HG03378 (cell line): ENCODE results near the gene CRTC1.

Experiments used
- ATAC-seq: cut with Tn5 transposase; IDR thresholded peaks from one replicate; pipeline ENCODE4 v1.9.1; 2021; ENCODE audit warnings: mild to moderate bottlenecking, moderate library complexity; ENCODE audit not compliant: unreplicated experiment

CRTC1 gene

DNA sequence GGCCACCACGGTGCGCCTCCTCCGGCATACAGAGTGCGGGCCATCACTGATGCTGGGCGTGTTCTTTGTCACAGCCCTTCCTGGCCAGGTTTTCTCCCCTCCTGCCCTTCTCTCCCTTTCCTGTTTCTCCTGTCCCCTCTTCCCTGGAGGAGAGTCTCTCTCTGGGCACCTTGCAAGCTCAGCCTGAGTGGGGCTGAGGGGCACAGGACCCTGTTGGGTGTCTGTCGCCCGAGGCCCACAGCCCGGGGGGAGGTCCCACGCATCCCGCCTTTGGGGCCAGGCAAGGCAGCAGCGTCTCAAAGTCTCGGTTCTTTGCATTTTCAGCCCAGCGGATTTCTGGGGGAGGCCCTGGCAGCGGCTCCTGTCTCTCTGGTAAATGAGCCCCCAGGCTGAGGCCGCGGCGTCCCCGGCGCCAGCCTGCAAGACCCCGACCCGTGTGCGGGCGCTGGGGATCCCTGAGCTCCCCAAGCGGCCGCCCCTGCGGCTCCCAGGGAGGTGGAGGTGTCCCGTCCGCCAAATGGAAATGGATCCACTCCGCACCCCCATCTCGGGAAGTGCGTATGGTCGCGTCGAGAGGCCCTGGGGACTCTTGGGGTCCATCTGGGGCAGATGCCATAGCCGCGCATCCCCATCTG lies 60.4 kb downstream of the CRTC1 start:
- no peak for ATAC-seq

DNA sequence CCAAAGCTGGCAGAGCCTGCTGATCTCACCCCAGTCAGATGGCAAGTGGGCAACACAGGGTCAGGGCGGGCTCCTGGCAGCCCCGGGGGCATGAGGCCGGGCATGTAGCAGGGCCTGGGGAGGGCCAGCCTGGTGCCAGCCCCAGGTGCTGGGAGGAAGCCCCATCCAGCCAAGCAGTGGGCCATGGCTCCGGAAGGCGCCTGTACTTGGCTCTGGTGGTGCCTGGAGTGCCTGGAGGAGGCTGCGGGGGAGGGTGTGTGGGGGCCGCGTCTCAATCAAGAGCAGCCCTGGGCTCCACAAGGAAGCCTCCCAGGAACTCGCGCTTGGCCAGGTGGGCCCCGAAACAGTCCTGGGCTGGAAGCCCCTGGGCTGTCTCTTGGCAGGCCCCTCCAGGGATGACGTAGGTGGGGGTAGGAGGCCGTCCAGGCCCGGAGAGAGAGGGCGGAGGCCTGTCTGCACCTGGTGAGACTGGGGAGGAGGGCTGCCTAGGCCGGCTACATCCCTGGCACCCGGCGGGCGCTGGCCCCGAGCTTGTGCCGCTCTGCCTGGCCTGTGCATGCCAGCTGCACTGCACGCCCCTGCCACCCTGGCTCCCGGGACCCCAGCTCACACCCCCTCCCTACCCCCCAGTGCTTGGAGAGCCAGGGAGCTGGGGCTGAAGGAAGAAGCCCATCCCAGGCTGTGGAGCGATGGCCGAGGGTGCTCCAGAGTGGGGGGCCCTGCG lies 61.7 kb downstream of the CRTC1 start:
- ATAC-seq: no peak

DNA sequence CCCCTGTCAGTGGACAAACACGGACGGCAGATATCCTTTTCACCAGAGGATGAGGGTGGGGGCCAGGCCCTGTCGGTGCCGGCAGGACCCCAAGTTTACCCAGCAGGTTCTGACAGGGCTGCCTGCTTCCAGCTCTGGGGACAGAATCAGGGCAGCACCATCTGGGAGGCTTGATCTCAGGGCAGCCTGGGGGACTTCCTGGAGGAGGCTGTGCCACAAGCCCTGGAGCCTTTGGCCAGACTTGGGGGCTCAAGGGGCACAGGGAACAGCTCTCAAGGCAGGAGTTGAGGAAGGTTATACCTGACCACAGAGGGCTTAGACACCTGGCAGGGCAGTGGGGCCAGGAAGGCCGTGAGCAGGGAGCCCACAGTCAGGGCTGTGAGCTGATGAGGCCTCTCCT lies 62.5 kb downstream of the CRTC1 start:
- no peak for ATAC-seq

DNA sequence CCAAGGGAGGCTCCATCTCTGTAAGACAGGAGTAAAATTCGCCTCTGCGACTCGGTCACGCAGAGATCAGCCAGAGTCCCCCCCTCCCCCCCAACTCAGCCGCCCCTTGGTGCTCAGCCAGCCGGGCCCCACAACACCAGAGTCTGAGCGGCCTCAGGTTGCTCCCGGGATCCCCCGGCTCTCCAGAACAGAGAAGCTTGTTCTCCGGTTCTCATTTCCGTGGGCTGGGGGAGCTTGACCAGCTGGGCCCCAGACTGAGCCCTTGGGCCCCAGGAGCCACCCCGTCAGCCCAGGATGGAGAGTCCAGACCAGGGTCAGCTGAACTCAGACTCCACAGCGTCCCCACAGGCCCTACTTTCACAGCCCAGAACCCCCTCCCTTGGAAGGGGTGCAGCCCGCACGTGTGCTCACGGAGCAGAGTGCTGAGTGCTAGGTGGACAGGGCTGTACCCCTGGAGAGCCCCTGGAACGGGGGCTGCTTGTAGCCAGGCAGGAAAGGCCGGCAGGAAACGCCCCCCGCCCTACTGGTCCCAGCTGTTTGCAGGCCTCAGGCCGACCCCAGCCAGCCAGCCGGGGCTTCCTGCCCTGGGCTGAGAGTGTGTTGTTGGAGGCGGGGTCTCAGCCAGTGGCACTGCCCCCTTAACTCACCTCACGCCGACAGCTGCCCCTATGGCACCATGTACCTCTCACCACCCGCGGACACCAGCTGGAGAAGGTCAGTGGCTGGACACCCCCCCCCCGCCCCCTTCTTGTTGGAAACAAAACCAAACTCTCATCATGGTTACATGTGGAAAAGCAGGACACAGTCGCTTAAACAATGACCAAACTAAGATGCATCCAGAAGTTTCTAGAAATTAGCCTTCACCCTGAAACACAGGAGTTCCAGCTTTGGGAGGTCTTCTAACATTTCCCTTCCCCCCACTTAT lies 63.2 kb downstream of the CRTC1 start:
- no peak for ATAC-seq

DNA sequence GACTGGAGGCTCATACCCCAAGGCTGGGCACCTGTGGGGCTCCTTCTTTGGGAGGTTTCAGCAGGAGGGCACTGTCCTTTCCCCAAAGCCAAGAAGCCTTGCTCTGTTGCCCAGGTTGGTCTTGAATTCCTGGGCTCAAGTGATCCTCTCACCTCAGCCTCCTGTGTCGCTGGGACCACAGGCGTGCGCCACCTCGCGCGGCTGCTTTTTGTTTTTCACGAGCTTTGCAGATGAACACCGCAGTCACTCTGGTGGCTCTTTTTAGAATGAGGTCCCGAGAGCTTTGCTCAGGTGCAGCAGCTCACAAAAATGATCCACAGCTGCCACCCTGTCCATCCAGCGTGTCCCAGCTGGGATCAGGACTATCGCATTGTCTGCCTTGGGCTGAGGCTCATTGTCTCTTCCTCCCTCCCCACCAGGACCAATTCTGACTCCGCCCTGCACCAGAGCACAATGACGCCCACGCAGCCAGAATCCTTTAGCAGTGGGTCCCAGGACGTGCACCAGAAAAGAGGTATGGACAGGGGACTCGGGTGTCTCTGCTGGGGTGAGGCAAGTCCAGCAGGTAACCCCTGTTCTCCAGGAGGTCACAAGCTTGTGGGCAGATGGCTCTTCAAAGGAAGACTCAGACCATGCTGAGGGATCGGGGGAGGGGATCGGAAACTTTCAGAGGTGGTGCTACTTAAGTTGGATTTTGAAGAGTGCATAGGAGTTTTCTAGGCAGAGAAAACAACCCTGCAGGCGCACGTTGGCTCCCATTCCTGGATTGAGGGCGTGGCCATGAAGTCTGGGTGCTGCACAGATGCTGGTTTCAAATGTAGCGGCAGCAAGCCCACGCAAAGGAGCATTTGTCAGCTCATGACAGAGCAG lies 66.1 kb downstream of the CRTC1 start:
- ATAC-seq: no peak

DNA sequence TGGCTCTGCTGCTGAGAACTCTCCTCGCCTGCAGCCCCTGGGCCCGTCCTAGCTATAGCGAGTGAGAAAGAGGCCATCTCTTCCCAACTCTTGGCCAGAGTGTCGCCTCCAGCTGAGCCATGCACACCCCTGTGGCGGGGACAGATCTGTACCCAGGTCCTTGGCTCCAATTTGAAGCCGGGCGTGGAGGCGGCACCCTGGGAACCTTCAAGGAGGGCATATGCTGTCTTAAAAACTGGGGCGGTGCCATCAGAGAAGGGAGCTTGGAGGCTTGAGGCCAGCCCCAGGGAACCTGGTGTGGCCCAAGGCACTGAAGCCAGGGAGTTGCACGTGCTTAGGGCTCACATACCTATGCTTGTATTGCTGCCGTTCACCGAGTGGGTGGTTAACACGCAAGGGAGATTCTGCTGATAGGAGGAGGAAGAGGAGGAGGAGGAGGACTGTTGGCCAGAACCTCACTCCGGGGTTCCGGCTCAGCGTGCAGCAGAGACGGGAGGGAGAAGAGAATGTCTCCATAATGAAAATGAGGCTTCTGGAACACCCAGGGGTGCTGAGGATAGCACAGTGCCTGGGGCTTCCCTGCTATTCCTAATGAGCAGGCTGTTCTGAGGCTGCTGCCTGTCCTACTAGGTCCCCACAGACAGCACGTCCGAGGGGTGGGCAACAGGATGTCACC lies 67.0 kb downstream of the CRTC1 start:
- ATAC-seq: no peak

DNA sequence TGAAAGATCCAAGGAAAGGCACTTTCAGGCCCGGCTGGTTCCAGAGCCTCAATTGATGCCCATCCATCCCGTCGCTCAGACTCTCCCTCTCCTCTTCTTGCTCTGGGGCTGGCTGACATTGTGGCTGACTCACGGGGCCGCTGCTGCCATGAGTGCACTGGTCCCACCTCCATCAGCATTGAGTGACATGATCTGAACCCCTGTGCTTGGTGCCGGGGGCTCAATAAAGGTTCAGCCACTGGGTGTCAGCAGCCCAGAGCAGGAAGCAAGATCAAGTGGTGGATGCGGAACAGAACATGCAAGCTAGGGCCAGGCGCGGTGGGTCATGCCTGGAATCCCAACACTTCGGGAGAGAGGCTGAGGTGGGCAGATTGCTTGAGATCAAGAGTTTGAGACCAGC lies 68.1 kb downstream of the CRTC1 start:
- no peak for ATAC-seq

DNA sequence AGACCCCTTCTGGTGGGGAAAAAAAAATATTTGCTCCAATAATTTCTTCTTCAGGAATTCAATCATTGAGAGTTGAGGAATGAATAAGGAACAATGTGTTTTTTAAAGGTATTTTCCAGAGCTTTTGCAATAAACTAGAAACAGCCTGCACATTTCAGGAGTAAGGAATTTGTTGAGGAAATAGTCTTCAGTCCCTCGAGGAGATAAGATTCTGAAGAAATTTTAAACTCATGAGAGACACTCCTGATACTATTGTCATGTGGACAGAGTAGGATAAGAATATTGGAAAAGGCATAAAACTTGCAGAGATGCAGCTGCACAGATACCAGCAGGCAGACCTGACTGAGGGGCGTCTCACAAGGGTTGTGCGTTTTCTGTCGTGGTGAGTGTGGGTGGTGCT lies 71.0 kb downstream of the CRTC1 start:
- ATAC-seq: no peak

DNA sequence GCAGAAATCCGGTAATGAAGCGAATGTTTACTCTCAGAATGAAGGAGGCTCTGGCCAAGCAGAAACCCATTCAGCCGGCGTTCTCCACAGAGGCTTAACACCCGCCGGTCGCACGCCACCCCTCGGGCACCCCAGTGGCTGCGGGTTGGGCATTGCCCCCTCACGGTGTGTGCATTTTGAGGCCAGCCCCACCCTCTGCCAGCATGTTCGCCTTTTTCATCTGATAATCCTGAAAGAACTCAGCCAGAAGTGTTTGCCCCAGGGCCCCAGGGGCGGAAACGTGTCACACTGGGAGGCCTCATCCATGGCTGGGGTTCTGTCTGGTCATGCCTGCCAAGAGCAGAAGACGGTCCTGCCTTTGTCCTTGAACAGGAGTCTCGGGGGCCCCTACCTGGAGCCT lies 73.4 kb downstream of the CRTC1 start:
- ATAC-seq: no peak

DNA sequence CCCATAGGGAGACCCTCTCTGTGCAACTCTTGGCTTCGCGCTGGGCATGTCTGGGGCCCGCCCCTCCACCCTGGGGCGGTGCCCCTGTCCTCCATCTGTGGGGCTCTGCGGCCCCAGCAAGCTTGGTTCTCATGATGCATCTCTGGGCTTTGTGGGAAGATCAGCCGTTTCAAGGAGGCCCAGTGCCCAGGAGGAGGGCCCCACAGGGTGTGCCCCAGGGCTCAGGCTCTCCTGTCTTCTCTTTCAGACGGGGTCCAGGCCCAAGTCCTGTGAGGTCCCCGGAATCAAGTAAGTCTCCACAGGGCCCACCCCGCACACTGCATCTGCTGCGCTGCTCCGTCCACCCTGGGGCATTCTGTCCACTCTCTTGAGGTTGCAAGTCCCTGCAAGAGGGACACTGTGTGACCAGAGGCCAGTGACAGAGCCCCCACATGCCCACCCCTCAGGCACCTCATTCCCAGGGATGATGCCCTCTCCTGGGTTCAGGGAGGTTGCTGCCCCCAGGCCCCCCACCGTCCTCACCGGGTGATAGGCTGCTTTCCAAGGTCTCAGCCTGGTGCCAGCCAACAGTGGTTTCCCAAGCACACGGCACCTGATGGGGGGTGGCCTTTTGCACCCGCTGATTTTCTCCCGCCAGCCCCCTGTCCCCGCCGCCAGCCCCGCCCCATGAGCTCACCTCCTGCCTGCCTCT lies 76.0 kb downstream of the CRTC1 start:
- ATAC-seq: no peak

DNA sequence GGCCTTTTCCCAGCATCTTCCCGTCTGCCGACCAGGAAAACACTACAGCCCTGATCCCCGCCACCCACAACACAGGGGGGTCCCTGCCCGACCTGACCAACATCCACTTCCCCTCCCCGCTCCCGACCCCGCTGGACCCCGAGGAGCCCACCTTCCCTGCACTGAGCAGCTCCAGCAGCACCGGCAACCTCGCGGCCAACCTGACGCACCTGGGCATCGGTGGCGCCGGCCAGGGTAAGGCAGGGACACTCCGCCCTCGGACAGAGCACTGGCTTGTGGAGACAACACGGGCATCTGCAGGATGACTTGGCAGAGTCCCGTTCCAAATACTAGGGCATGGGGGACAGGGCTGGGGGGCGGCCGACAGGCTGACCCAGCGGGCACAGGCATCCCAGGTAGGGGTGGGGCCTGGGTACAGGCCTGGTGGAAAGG lies 76.5 kb downstream of the CRTC1 start:
- ATAC-seq: no peak

DNA sequence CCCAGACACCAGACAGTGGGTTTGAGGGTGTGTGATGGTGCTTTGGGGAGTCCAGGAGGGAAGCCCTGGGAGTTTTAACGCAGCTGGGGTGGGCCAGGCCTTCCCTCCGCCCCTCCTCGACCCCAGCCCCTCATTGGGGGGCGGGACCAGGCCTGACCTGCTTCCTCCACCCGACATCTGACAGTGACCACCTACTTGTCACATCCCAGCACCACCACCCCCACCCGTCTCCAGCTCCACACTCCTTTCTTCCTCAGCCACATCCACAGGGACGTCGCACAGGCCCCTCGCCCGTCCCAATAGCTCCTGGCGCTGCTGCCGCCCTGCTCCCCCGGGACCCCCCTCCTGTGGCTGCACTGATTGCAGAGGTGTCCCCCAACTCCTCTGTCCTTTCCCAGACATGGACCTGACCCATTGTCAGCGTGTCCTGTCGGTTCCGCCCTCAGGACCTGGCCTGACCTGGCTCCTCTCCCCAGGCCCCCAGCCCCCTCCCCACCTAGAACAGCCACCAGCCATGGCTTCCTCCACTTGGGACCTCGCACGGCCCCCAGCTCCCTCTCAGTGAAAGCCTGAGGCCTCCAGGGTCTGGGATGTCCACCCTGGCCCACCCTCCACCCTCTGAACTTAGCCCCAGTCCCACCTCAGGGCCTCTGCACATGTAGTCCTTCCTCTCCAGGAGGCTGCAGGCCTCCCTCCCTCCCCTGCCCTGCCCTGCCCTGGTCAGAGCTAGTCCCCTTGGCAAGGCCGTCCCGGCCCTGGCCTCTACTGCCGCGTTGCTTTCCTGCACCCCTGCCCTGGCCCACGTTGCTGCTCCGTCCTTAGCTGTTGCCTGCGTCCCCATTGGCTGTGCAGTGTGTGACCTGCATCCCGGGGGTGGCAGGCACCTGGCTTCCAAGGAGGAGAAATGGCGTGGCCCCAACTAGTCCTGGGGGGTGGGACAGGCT lies 77.2 kb downstream of the CRTC1 start:
- no peak for ATAC-seq

DNA sequence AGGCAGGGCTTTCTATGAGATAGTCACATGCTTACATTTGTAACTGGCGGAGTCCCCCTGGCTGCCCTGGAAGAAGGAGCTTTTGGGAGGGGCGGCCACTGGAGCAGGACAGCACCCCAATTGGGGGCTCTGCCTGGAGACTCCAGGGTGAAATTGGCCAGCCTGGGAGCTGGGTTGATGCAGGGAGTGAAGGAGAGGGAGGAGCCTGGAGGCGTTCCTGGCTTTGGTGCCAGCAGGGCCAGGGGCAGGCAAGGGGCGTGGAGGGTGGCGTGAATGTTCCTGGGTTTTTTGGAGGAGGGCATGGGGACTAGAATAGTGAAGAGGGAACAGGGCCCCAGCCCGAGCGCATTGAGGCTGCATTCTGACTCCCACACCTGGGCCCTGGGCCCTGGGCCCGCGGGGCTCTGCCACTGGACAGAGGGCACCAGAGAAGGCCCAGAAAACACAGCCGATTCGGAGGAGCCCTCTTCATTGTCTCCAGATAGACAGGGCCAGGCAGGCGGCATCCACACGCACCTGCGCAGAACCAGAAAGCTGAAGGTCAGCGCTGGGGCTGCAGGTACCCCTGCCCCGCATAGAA lies 78.1 kb downstream of the CRTC1 start:
- no peak for ATAC-seq

DNA sequence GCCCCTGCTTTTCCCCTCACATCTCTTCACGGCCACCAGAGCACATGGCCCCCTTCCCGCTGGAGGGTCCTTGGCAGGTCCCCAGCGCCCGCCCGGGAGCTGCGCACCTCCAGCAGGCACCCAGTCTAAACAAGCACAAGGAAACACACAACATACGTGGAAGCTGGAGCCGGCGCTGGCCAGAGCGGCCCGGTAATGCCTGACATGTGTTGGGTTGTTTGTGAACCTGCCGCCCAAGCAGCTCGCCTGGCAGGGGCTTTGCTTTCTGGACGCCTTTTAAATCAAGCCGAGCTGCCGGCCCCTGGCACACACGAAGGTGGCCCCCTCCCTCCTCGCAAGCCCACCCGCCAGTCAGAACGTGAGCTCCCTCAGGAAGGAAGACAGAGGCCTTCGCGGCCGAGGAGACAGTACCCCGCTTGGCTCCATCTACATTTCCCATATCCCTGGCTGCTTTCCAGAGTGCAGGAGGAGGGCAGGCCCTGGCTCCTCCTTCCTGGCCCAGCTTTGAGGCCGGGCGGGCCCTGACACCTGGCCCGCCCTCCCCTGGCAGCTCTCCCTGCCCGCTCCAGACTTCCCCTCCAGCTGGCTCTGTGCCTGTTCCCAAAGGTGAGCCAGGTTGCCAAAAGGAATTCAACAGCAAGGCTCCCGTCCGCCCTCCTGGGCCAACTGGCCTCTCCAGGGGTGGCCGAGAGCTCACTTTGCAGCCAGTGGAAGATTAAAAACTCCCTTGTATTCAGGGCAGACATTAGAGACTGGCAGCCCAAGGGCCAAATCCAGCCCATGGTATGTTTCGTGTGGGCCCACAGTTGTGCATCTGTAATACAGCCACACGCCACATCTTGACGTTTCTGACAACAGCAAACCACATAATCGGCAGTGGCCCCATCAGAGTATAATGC lies 78.9 kb downstream of the CRTC1 start:
- ATAC-seq: no peak

DNA sequence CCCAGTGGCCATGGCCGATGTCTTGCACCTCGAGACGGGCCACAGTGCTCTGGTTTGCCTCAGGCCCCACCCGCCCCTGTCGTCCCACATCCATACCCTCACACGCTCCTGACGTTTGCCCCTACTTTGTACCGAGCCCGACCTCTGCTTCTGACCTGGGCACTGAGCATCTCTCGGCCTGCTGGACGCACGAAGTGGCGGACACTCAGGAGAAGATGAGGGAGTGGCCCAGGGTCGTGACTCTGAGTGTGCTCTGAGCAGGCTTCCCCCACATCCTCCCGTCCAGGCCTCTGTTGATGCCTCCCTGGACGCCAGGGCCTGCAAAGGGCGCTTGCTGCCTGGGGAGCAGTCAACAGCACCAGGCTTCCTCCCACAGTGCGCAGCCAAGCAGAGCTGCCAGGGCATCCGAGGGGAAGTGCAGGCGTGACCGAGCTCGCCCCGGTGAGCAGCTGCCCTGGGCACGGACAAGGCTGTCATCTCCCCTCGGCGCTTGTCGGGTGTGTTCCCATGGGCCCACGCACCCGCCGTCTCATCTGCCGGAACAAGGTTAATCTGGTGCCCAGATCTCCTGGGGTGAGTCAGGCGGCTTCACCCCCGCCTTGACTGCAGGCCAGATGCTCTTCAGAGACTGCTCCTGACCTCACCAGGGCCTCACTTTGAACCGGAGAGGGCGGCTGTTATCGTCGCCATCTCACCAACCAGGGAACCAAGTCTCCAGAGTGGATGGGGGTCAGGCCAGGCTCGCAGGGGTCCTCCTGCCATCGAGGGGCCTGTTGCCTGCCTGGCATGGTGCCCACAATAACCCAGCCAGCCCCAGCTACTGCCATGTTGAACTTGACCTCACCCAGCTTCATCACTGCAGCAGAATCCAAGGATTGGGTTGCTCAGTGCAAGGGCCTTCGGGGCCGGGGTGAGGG lies 80.5 kb downstream of the CRTC1 start:
- ATAC-seq: no peak

DNA sequence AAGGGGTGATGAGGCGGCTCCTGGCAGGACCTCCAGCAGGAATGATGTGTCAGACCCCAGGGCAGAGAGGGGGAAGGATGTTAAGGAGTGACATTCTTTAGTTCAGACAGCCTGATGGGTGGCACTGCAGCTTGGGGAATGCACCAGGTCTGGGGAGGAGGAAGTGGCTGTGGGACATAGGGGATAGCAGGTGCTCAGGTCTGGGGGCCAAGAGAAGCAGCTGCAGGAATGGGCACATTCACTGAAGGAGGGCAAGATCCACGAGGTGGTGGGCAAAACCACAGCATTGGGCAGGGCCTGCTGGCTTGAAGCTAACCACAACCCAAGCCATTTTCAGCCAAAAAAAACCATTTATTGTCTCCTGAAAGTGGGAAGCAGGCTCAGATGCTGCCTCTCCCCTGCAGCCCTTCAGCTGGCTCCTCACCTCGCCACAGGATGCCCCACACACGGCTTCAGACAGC lies 81.1 kb downstream of the CRTC1 start:
- ATAC-seq: no peak
